ENCODE data around the gene PDSS1. TPM values are rescaled to one million over a fixed set of nuclear protein-coding genes. Genes with fewer than 3 reads are reported as not detected.

The PDSS1 gene
- polyA plus RNA-seq, 1 donor (not counting 4 experiments of a cell fraction or from before 2014, with no cell fraction given), result 36.6 TPM

DNA sequence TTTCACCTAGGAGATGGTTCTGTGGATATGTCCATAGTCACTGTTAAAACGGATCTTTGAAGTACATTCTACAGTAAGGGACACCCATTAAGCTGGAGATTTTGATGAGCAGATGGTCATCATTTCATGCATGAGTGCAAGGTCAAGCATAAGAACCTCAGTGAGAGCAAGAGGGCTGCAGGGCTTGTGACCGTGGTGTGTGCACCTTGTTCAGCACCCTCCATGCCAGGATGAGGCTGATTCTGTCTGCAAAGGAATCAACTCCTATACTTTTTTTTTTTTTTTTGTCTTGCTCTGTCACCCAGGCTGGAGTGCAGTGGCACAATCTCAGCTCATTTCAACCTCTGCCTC lies 17.6 kb downstream of the PDSS1 start:
- Histone ChIP-seq H3K9me3 (ENCODE audit: control insufficient read depth, low read depth, low read length) (no peaks in the 10 kb centered on the region), H3K36me3 (ENCODE audit: control insufficient read depth in 2 of 2, extremely low read depth in 1 of 2, insufficient read depth in 2 of 2, low read length in 2 of 2) (peaks cover 2 to 10% of the 10 kb centered on the region in 2 experiments), H3K9ac (ENCODE audit: control insufficient read depth, extremely low read depth, insufficient read depth, low read length) (no peak overlapping the region), H3K4me2 (ENCODE audit: control insufficient read depth, extremely low read depth, insufficient read depth, low read depth, low read length) (no peak overlapping the region), H3K9me1 (ENCODE audit: control insufficient read depth, extremely low read depth, insufficient read depth, low read length) (no peaks in the 10 kb centered on the region), H3K4me1 (ENCODE audit: control insufficient read depth, extremely low read depth, insufficient read depth, low read length) (no peaks in the 10 kb centered on the region), H3K27me3 (ENCODE audit: control insufficient read depth, extremely low read depth, insufficient read depth, low read length) (no peaks in the 10 kb centered on the region), H2AFZ (ENCODE audit: control insufficient read depth, low read length) (no peak overlapping the region), H4K20me1 (ENCODE audit: control insufficient read depth, extremely low read depth, insufficient read depth, low read length) (no peaks in the 10 kb centered on the region), H3K27ac (ENCODE audit: control insufficient read depth, insufficient read depth, low read length) (no peak overlapping the region), H3K4me3 (ENCODE audit: control insufficient read depth in 2 of 3, extremely low read depth in 1 of 3, insufficient read depth in 2 of 3, low read depth in 1 of 3, low read length in 3 of 3) (no peak overlapping the region), H3K79me2 (ENCODE audit: control insufficient read depth, insufficient read depth, low read length) (peaks cover 2% of the 10 kb centered on the region)
- dilution Hi-C loops (cut with MboI; ENCODE audit: extremely low pct_ligation_motif_present, low sequenced_read_pairs), result no loop called here
- FAIRE-seq (no peak), DNase-seq (ENCODE audit: low read depth, low spot score) (no peak)
- TF ChIP-seq, protein P1, sequence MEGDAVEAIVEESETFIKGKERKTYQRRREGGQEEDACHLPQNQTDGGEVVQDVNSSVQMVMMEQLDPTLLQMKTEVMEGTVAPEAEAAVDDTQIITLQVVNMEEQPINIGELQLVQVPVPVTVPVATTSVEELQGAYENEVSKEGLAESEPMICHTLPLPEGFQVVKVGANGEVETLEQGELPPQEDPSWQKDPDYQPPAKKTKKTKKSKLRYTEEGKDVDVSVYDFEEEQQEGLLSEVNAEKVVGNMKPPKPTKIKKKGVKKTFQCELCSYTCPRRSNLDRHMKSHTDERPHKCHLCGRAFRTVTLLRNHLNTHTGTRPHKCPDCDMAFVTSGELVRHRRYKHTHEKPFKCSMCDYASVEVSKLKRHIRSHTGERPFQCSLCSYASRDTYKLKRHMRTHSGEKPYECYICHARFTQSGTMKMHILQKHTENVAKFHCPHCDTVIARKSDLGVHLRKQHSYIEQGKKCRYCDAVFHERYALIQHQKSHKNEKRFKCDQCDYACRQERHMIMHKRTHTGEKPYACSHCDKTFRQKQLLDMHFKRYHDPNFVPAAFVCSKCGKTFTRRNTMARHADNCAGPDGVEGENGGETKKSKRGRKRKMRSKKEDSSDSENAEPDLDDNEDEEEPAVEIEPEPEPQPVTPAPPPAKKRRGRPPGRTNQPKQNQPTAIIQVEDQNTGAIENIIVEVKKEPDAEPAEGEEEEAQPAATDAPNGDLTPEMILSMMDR (optimal IDR thresholded peaks at IDR 0.05 in 1 of 3, IDR thresholded peaks at IDR 0.05 in 1 of 3, conservative IDR thresholded peaks at IDR 0.05 in 1 of 3; ENCODE audit: extremely low read depth in 1 of 3, insufficient read depth in 2 of 3, low read length in 3 of 3), result no peak
- no peak for TF ChIP-seq EZH2 (IDR thresholded peaks at IDR 0.05; ENCODE audit: low read length)

DNA sequence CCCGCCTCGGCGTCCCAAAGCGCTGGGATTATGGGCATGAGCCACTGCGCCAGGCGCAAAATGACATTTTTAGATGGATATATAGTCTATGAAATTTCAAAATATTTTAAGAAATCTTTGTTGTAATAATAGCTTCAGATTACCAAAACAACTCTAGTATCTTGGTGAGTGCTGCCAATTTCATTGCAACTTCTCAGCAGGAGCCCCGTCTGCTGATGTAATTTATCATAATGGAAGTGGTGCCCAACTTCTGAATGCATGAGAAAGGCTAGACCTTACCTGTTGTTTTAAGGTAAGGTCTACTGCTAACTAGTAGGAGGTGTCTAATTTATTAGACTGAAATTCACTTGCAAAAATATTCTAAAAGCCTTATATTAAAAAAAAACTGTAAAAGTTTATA lies 20.0 kb downstream of the PDSS1 start:
- H3K9ac ChIP-seq (ENCODE audit: control insufficient read depth, extremely low read depth, insufficient read depth, low read length), result no peak overlapping the region
- dilution Hi-C loops (cut with MboI; ENCODE audit: extremely low pct_ligation_motif_present, low sequenced_read_pairs), result no loop called here
- no peaks in the 10 kb centered on the region for H3K9me3 ChIP-seq (ENCODE audit: control insufficient read depth, low read depth, low read length)
- H3K36me3 ChIP-seq (ENCODE audit: control insufficient read depth in 2 of 2, extremely low read depth in 1 of 2, insufficient read depth in 2 of 2, low read length in 2 of 2), result peaks cover 6 to 12% of the 10 kb centered on the region in 2 experiments
- TF ChIP-seq, protein P1 (optimal IDR thresholded peaks at IDR 0.05 in 1 of 3, IDR thresholded peaks at IDR 0.05 in 1 of 3, conservative IDR thresholded peaks at IDR 0.05 in 1 of 3; ENCODE audit: extremely low read depth in 1 of 3, insufficient read depth in 2 of 3, low read length in 3 of 3), result no peak
- no peak for TF ChIP-seq EZH2 (IDR thresholded peaks at IDR 0.05; ENCODE audit: low read length)
- no peaks in the 10 kb centered on the region for H3K27me3 ChIP-seq (ENCODE audit: control insufficient read depth, extremely low read depth, insufficient read depth, low read length)
- H3K4me2 ChIP-seq (ENCODE audit: control insufficient read depth, extremely low read depth, insufficient read depth, low read depth, low read length), result no peak overlapping the region
- no peaks in the 10 kb centered on the region for H3K4me1 ChIP-seq (ENCODE audit: control insufficient read depth, extremely low read depth, insufficient read depth, low read length)
- H3K79me2 ChIP-seq (ENCODE audit: control insufficient read depth, insufficient read depth, low read length), result peaks cover 1% of the 10 kb centered on the region
- H3K4me3 ChIP-seq (ENCODE audit: control insufficient read depth in 2 of 3, extremely low read depth in 1 of 3, insufficient read depth in 2 of 3, low read depth in 1 of 3, low read length in 3 of 3), result no peak overlapping the region
- H3K27ac ChIP-seq (ENCODE audit: control insufficient read depth, insufficient read depth, low read length), result no peak overlapping the region
- DNase-seq (ENCODE audit: low read depth, low spot score) (no peak), FAIRE-seq (no peak)
- H3K9me1 ChIP-seq (ENCODE audit: control insufficient read depth, extremely low read depth, insufficient read depth, low read length), result no peaks in the 10 kb centered on the region
- no peak overlapping the region for H2AFZ ChIP-seq (ENCODE audit: control insufficient read depth, low read length)
- H4K20me1 ChIP-seq (ENCODE audit: control insufficient read depth, extremely low read depth, insufficient read depth, low read length), result no peaks in the 10 kb centered on the region
